B cell (primary cell): ENCODE results near the gene CXCL10. TPM values are rescaled to one million over a fixed set of nuclear protein-coding genes. Genes with fewer than 3 reads are reported as not detected.

Source experiments
- ATAC-seq: fragments of 200-7000 bp; cut with Tn5 transposase; one replicate; pipeline ENCODE4 v1.10.0; 2021; ENCODE audit warnings: low read depth, mild to moderate bottlenecking, moderate number of reproducible peaks, moderate library complexity
- CTCF ChIA-PET: fragments of 350-600 bp; sonication (Branson Sonifier 250); formaldehyde crosslinking; loops from one replicate; lab custom pipeline; 2021; ENCODE audit warnings: antibody characterized with exemption, inconsistent platforms; lab: Charles Lee
- POLR2A ChIA-PET: fragments of 350-600 bp; sonication (Branson Sonifier 250); formaldehyde crosslinking; loops from one replicate; lab custom pipeline; 2021; ENCODE audit warnings: antibody characterized with exemption; lab: Charles Lee
- DNase-seq: peaks from one replicate; pipeline ENCODE4 v3.0.0; 2013
- H2AFZ ChIP-seq: 2 replicates; pipeline ENCODE4 v1.6.1; 2012; ENCODE audit warnings: mild to moderate bottlenecking, low read depth, low read length; ENCODE audit not compliant: insufficient read depth, poor library complexity, severe bottlenecking
- H3K27ac ChIP-seq, 2 donors: 1 replicate in 1 of 2; 2 replicates in 1 of 2; pipeline ENCODE4 v1.5.1; 2012 to 2013; ENCODE audit warnings: low read length in 2 of 2, mild to moderate bottlenecking in 2 of 2, moderate library complexity in 1 of 2
- H3K27me3 ChIP-seq, 4 experiments: fragments of 200-600 bp in 1 of 4; sonication (generic) in 1 of 4; replicated peaks in 1 of 4; 1 replicate in 2 of 4; 2 replicates in 2 of 4; pipeline versions ENCODE4 v1.6.1 to v1.7.0; 2013 to 2016; ENCODE audit warnings: low read length in 3 of 4, mild to moderate bottlenecking in 2 of 4, mixed read lengths in 1 of 4, moderate library complexity in 1 of 4; ENCODE audit not compliant: insufficient read depth in 4 of 4, control insufficient read depth in 3 of 4; ENCODE audit errors: control extremely low read depth in 1 of 4
- H3K36me3 ChIP-seq, 2 experiments: replicated peaks in 1 of 2; 1 replicate in 1 of 2; 2 replicates in 1 of 2; pipeline versions ENCODE4 v1.6.1 to v1.7.1; 2013; ENCODE audit warnings: low read length in 1 of 2; ENCODE audit not compliant: insufficient read depth in 2 of 2, control insufficient read depth in 1 of 2; ENCODE audit errors: control extremely low read depth in 1 of 2, extremely low read depth in 1 of 2
- H3K4me1 ChIP-seq, 2 donors: fragments of 200-600 bp in 1 of 2; sonication (generic) in 1 of 2; 1 replicate in 1 of 2; 2 replicates in 1 of 2; pipeline versions ENCODE4 v1.5.1 to v1.6.1; 2013 to 2017; ENCODE audit warnings: low read length in 2 of 2; ENCODE audit not compliant: control insufficient read depth in 2 of 2, insufficient read depth in 2 of 2
- H3K4me2 ChIP-seq: replicated peaks from 2 replicates; pipeline ENCODE3; 2012; ENCODE audit warnings: mild to moderate bottlenecking, low read depth, low read length; ENCODE audit not compliant: poor library complexity, severe bottlenecking
- H3K4me3 ChIP-seq, 5 experiments: fragments of 200-600 bp in 1 of 5; sonication (generic) in 1 of 5; 1 replicate in 3 of 5; 2 replicates in 2 of 5; pipeline versions ENCODE4 v1.5.1 to v1.7.0; 2011 to 2016; ENCODE audit warnings: low read length in 4 of 5, mild to moderate bottlenecking in 4 of 5, low read depth in 2 of 5, control low read depth in 1 of 5, moderate library complexity in 1 of 5; ENCODE audit not compliant: insufficient read depth in 1 of 5; ENCODE audit errors: control extremely low read depth in 1 of 5, extremely low read depth in 1 of 5
- H3K79me2 ChIP-seq: fragments of 200-600 bp; sonication (generic); one replicate; pipeline ENCODE4 v1.6.0; 2016; ENCODE audit warnings: low read length; ENCODE audit not compliant: control insufficient read depth, insufficient read depth
- H3K9ac ChIP-seq: fragments of 200-600 bp; sonication (generic); 2 replicates; pipeline ENCODE4 v1.6.1; 2017; ENCODE audit warnings: mild to moderate bottlenecking, low read length, moderate library complexity
- H3K9me3 ChIP-seq, 3 donors: one replicate each; pipeline versions ENCODE4 v1.6.1 to v1.7.1; 2013; ENCODE audit warnings: low read length in 2 of 3; ENCODE audit not compliant: control insufficient read depth in 2 of 3, insufficient read depth in 1 of 3; ENCODE audit errors: control extremely low read depth in 1 of 3
- H4K20me1 ChIP-seq: 2 replicates; pipeline ENCODE4 v1.6.0; 2012; ENCODE audit warnings: mild to moderate bottlenecking, low read length; ENCODE audit not compliant: insufficient read depth, control insufficient read depth, poor library complexity, severe bottlenecking
- H3K27ac Mint-ChIP-seq: one replicate; pipeline ENCODE4 v1.8.0; 2021; ENCODE audit warnings: mixed read lengths
- H3K27me3 Mint-ChIP-seq: one replicate; pipeline ENCODE4 v1.8.0; 2021; ENCODE audit warnings: mixed read lengths
- H3K4me1 Mint-ChIP-seq: one replicate; pipeline ENCODE4 v1.8.0; 2021; ENCODE audit warnings: mixed read lengths
- H3K4me3 Mint-ChIP-seq: one replicate; pipeline ENCODE4 v1.8.0; 2021; ENCODE audit warnings: mixed read lengths
- H3K9me3 Mint-ChIP-seq: one replicate; pipeline ENCODE4 v1.8.0; 2022; ENCODE audit warnings: mixed read lengths; ENCODE audit not compliant: insufficient read depth
- EZH2 ChIP-seq: IDR thresholded peaks from 2 replicates; pipeline ENCODE4 v1.6.1; 2012; ENCODE audit warnings: borderline replicate concordance, low read depth, mild to moderate bottlenecking, moderate library complexity, low read length; ENCODE audit not compliant: insufficient read depth, poor library complexity, severe bottlenecking
- WGBS: methylation state at CpG from one replicate; pipeline ENCODE4 v1.1.5; 2013; ENCODE audit warnings: missing lambda C conversion rate; ENCODE audit not compliant: insufficient coverage; 5-methylcytosine and 5-hydroxymethylcytosine counted together
- intact Hi-C: fragments of 100-400 bp; cut with micrococcal nuclease; formaldehyde crosslinking; loops from one replicate; pipeline ENCODE4 v1.10.0; 2022
- polyA plus RNA-seq: library from polyadenylated mRNA; depleted of rRNA; stranded (reverse); fragments of >200 nt; gene quantifications from 2 replicates; pipeline ENCODE4 v1.2.3, GENCODE V29; 2012
- total RNA-seq, 2 donors: library from RNA; stranded (reverse); fragments of 120-200 nt in 1 of 2; gene quantifications; 1 replicate in 1 of 2; 2 replicates in 1 of 2; pipeline versions ENCODE4 v1.2.3 to v1.2.4, GENCODE V29; 2013 to 2022
- TF ChIP-seq, protein P1 (sequence below): fragments of 200-600 bp; IDR thresholded peaks from one replicate; pipeline ENCODE4 v1.8.0; 2022; ENCODE audit warnings: antibody characterized with exemption, mild to moderate bottlenecking

CXCL10 gene
- total and polyA plus RNA-seq, 2 donors (not counting 1 experiment from before 2014, with no cell fraction given), result 0.07 TPM; not detected in 1

DNA sequence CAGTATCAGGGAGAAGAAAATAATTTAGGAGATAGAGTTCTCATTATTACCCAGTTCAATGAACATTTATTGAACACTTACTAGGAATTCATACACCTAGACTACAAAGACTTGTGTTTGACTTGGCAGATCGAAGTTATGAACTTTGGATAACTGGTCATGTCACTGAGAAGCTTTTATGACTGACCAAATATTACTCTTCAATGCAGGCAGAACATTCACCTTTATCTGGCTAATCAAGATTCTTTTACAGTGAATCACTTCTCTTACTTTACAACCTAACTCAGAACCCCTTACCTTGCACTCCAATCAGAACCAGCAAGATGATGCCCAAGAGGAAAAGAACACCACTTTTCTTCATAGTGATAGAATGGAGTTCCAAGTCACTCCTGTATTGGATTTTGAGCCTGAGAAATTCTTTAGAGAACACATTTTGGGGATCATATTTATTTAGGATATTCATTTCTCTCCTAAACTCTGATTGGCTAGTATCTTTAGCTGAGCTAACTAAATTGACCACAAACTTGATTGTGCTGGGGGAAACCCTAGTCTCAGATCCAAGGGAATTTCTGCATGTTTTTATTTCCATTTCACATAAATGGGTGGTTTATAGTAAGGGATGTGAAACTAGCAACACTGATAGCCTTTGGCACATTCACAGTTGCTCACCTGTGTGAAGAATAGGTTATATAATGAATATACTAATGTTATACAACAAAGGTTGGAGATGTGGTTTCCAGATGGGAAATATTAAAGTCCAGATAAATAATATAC, 16.0 kb downstream of the CXCL10 start, which contains the start of gene CXCL9:
Gene CXCL9, minus strand, starts transcription at position 421 of the 774 bp plus-strand sequence. Its CDS starts 60 bp downstream, at position 361.
- no peaks in the 10 kb centered on the region for H3K9me3 Mint-ChIP-seq
- POLR2A ChIA-PET, result no interaction called here
- Histone ChIP-seq H3K4me2 (no peak within 1 kb of the TSS), H4K20me1 (no peaks in the 10 kb centered on the region), H3K9me3 (no peaks in the 10 kb centered on the region), H3K27me3 (no peaks in the 10 kb centered on the region), H3K4me3 (no peak within 1 kb of the TSS), H3K79me2 (no peaks in the 10 kb centered on the region), H3K9ac (no peak within 1 kb of the TSS), H3K4me1 (peaks cover 7 to 9% of the 10 kb centered on the region in 2 donors), H3K27ac (no peak within 1 kb of the TSS), H2AFZ (no peak within 1 kb of the TSS), H3K36me3 (no peaks in the 10 kb centered on the region)
- no CpG with 5 or more reads among the region's 1 CpG for WGBS
- CTCF ChIA-PET, result interaction anchor here (3.1 kb wide), 1 partner anchor 11 kb away, joined by 18 read pairs; no protein-coding TSS in a partner anchor
- intact Hi-C loops, result no loop called here
- H3K27ac Mint-ChIP-seq, result no peak within 1 kb of the TSS
- DNase-seq, result no peak
- no peak for ATAC-seq
- no peaks in the 10 kb centered on the region for H3K27me3 Mint-ChIP-seq
- H3K4me1 Mint-ChIP-seq, result peaks cover 4% of the 10 kb centered on the region
- TF ChIP-seq EZH2, result no peak
- TF ChIP-seq, protein P1, sequence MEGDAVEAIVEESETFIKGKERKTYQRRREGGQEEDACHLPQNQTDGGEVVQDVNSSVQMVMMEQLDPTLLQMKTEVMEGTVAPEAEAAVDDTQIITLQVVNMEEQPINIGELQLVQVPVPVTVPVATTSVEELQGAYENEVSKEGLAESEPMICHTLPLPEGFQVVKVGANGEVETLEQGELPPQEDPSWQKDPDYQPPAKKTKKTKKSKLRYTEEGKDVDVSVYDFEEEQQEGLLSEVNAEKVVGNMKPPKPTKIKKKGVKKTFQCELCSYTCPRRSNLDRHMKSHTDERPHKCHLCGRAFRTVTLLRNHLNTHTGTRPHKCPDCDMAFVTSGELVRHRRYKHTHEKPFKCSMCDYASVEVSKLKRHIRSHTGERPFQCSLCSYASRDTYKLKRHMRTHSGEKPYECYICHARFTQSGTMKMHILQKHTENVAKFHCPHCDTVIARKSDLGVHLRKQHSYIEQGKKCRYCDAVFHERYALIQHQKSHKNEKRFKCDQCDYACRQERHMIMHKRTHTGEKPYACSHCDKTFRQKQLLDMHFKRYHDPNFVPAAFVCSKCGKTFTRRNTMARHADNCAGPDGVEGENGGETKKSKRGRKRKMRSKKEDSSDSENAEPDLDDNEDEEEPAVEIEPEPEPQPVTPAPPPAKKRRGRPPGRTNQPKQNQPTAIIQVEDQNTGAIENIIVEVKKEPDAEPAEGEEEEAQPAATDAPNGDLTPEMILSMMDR, result no peak
- H3K4me3 Mint-ChIP-seq, result no peak within 1 kb of the TSS

- Histone ChIP-seq H3K4me1 (no peaks in the 10 kb centered on the region), H3K4me3 (no peak overlapping the region), H3K4me2 (no peak overlapping the region), H4K20me1 (no peaks in the 10 kb centered on the region), H3K27ac (no peak overlapping the region), H2AFZ (no peak overlapping the region), H3K9ac (no peak overlapping the region), H3K9me3 (no peaks in the 10 kb centered on the region), H3K27me3 (no peaks in the 10 kb centered on the region), H3K36me3 (no peaks in the 10 kb centered on the region), H3K79me2 (no peaks in the 10 kb centered on the region)
- WGBS, result no CpG with 5 or more reads among the region's 3 CpGs
- TF ChIP-seq, protein P1, result no peak
- no peak for TF ChIP-seq EZH2
- no peaks in the 10 kb centered on the region for H3K27me3 Mint-ChIP-seq
- ChIA-PET POLR2A (no interaction called here), CTCF (no interaction called here)
- no peaks in the 10 kb centered on the region for H3K9me3 Mint-ChIP-seq
- H3K4me1 Mint-ChIP-seq, result no peaks in the 10 kb centered on the region
- intact Hi-C loops, result no loop called here
- H3K27ac Mint-ChIP-seq, result no peak overlapping the region
- no peak for ATAC-seq
- no peak overlapping the region for H3K4me3 Mint-ChIP-seq
- DNase-seq, result no peak
These were observed 19.7 kb downstream of the CXCL10 start for GRCh38 chr4:76003620-76004019.
